Endothelial cell (in vitro differentiated cells): ENCODE data around the gene NUDT22. TPM values are rescaled to one million over a fixed set of nuclear protein-coding genes. Genes with fewer than 3 reads are reported as not detected.
A peak's percentile ranks its signal among the peaks of the same experiment; 100 is the strongest.

Source experiments
- DNase-seq: peaks from one replicate; pipeline ENCODE4 v3.0.0; 2021; ENCODE audit warnings: low spot score
- H3K27ac Mint-ChIP-seq: one replicate; pipeline ENCODE4 v1.8.0; 2021; ENCODE audit warnings: mixed read lengths, inconsistent platforms; ENCODE audit not compliant: unreplicated experiment
- H3K27me3 Mint-ChIP-seq: one replicate; pipeline ENCODE4 v1.8.0; 2021; ENCODE audit warnings: mild to moderate bottlenecking, moderate library complexity, mixed read lengths, inconsistent platforms; ENCODE audit not compliant: unreplicated experiment
- H3K36me3 Mint-ChIP-seq: one replicate; pipeline ENCODE4 v1.8.0; 2021; ENCODE audit warnings: mild to moderate bottlenecking, low read depth, mixed read lengths, inconsistent platforms; ENCODE audit not compliant: unreplicated experiment
- H3K4me1 Mint-ChIP-seq: one replicate; pipeline ENCODE4 v1.8.0; 2021; ENCODE audit warnings: mild to moderate bottlenecking, mixed read lengths, inconsistent platforms; ENCODE audit not compliant: unreplicated experiment
- H3K4me3 Mint-ChIP-seq: one replicate; pipeline ENCODE4 v1.8.0; 2021; ENCODE audit warnings: mild to moderate bottlenecking, mixed read lengths, inconsistent platforms; ENCODE audit not compliant: unreplicated experiment
- H3K9me3 Mint-ChIP-seq: one replicate; pipeline ENCODE4 v1.8.0; 2021; ENCODE audit warnings: mixed read lengths, inconsistent platforms; ENCODE audit not compliant: unreplicated experiment
- total RNA-seq: library from RNA; stranded (reverse); fragmentation: NEBNext Ultra II Directional; extraction: Animal tissue kit (Norgen Biotek cat#: 25700); gene quantifications from one replicate; pipeline ENCODE4 v1.2.1, GENCODE V29; 2021; ENCODE audit not compliant: unreplicated experiment
- TF ChIP-seq, protein P1 (sequence below): fragments of 200-600 bp; sonication (generic); IDR thresholded peaks from one replicate; pipeline ENCODE4 v1.5.0; 2021; ENCODE audit warnings: antibody characterized with exemption; ENCODE audit not compliant: unreplicated experiment

The NUDT22 gene
- total RNA-seq, 1 donor from 2014 or later, result 21.2 TPM

DNA sequence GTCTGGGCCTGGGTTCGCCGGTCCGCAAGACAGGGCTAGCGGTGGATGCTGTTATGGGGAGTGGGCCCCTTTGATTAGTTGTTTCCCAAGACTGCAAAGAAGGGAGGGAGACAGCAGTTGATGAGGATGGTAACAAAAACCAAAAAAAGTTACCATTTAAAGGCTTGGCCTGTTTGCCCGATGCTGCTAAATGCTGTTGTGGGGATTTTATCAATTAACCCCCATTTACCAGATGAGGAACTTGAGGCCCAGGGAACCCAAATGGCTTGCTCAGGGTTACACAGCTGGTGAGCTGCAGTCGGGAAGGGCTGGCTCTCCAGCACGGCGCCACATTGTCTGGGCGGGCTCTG, 3.4 kb upstream of the NUDT22 start:
- no peak for DNase-seq
- H3K36me3 Mint-ChIP-seq, result peaks cover 5% of the 10 kb centered on the region
- H3K4me1 Mint-ChIP-seq, result peaks cover 7% of the 10 kb centered on the region
- H3K27me3 Mint-ChIP-seq, result peaks cover 8% of the 10 kb centered on the region
- H3K9me3 Mint-ChIP-seq, result no peaks in the 10 kb centered on the region
- H3K4me3 Mint-ChIP-seq, result no peak overlapping the region
- no peak overlapping the region for H3K27ac Mint-ChIP-seq
- TF ChIP-seq, protein P1, sequence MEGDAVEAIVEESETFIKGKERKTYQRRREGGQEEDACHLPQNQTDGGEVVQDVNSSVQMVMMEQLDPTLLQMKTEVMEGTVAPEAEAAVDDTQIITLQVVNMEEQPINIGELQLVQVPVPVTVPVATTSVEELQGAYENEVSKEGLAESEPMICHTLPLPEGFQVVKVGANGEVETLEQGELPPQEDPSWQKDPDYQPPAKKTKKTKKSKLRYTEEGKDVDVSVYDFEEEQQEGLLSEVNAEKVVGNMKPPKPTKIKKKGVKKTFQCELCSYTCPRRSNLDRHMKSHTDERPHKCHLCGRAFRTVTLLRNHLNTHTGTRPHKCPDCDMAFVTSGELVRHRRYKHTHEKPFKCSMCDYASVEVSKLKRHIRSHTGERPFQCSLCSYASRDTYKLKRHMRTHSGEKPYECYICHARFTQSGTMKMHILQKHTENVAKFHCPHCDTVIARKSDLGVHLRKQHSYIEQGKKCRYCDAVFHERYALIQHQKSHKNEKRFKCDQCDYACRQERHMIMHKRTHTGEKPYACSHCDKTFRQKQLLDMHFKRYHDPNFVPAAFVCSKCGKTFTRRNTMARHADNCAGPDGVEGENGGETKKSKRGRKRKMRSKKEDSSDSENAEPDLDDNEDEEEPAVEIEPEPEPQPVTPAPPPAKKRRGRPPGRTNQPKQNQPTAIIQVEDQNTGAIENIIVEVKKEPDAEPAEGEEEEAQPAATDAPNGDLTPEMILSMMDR, result no peak

DNA sequence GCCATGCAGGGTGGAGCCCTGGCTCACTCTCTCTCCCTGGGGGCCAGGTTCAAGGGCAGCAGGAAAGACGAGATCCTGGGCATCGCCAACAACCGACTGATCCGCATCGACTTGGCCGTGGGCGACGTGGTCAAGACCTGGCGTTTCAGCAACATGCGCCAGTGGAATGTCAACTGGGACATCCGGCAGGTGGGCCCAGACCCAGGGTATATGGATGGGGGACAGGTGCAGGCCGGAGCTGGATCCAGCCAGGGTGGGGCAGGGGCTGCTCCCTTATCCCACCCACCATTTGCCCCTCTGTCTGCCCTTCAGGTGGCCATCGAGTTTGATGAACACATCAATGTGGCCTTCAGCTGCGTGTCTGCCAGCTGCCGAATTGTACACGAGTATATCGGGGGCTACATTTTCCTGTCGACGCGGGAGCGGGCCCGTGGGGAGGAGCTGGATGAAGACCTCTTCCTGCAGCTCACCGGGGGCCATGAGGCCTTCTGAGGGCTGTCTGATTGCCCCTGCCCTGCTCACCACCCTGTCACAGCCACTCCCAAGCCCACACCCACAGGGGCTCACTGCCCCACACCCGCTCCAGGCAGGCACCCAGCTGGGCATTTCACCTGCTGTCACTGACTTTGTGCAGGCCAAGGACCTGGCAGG, 2.9 kb upstream of the NUDT22 start:
- TF ChIP-seq, protein P1, result no peak
- H3K27me3 Mint-ChIP-seq, result peaks cover 5% of the 10 kb centered on the region
- no peak for DNase-seq
- H3K36me3 Mint-ChIP-seq, result peaks cover 5% of the 10 kb centered on the region
- H3K4me3 Mint-ChIP-seq, result no peak overlapping the region
- peaks cover 7% of the 10 kb centered on the region for H3K4me1 Mint-ChIP-seq
- no peaks in the 10 kb centered on the region for H3K9me3 Mint-ChIP-seq
- no peak overlapping the region for H3K27ac Mint-ChIP-seq

GRCh38 chr11:64224151-64224890, 1.8 kb upstream of the NUDT22 start:
- Mint-ChIP-seq H3K9me3 (no peaks in the 10 kb centered on the region), H3K27ac (no peak overlapping the region), H3K27me3 (peaks cover 5% of the 10 kb centered on the region), H3K36me3 (no peaks in the 10 kb centered on the region), H3K4me1 (peaks cover 3% of the 10 kb centered on the region), H3K4me3 (peak overlapping the region; percentile 88)
- DNase-seq, result no peak
- TF ChIP-seq, protein P1, result no peak

DNA sequence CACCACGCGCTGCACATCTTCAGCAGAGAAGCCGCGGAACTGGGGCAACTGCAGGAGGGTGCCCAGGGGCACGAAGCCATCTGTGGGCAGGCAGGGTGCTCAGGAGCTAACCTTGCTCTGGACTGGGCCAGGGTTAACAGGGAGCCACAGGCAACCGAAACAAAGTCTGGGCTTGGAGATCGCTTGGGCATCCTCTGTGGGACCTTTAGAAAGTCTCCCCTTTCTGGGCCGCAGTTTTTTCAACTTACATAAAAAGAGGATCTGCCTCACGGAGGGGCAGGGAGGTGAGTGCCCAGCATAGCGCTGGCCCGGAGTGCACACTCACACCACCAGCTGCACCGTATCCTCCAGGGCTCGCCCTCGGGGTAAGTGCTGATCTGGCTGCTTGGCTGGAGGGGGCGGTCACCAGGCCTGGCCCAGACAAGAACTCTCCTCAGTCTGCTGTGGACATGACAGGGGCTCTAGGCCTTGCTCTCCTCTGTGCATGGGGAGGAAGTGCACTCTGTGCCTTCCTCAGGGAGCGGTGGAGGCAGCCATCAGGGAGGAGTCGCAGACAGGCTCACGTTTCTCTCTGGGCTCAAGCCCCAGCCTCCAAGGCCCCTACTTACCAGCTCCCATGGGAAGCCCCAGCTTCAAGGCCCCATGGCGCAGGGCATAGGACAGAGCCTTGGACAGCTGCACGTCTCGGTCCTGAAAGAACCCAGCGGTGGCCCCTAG, 1.0 kb upstream of the NUDT22 start:
- Mint-ChIP-seq H3K4me3 (peak overlapping the region; percentile 88), H3K27ac (no peak overlapping the region)

More for the DNA sequence above, 1.0 kb upstream of the NUDT22 start:
- DNase-seq, result no peak
- TF ChIP-seq, protein P1, result no peak
- peaks cover 3% of the 10 kb centered on the region for H3K4me1 Mint-ChIP-seq
- H3K9me3 Mint-ChIP-seq, result no peaks in the 10 kb centered on the region
- no peaks in the 10 kb centered on the region for H3K36me3 Mint-ChIP-seq
- peaks cover 5% of the 10 kb centered on the region for H3K27me3 Mint-ChIP-seq
